GM12864 (cell line): Measurements from ENCODE around the gene LIF.

Source experiments
- DNase-seq: peaks from one replicate; pipeline ENCODE4 v3.0.0-alpha.2; 2011; ENCODE audit warnings: low read depth
- H3K4me3 ChIP-seq: 2 replicates; pipeline ENCODE4 v1.5.1; 2011; ENCODE audit warnings: mild to moderate bottlenecking, low read depth, low read length, control low read depth
- CTCF ChIP-seq: IDR thresholded peaks from 2 replicates; pipeline ENCODE4 v1.5.1; 2011; ENCODE audit warnings: low read depth, mild to moderate bottlenecking, moderate library complexity, low read length, control low read depth, inconsistent platforms; ENCODE audit errors: missing control alignments

The LIF gene

GRCh38 chr22:30191040-30191701 lies 55.4 kb downstream of the LIF start:
- no peak for DNase-seq
- TF ChIP-seq CTCF: no peak
- H3K4me3 ChIP-seq: no peak overlapping the region

- no peak for TF ChIP-seq CTCF
- DNase-seq: no peak
- H3K4me3 ChIP-seq: no peak overlapping the region
These were observed 56.0 kb downstream of the LIF start for GRCh38 chr22:30190574-30190973.
